ENCODE data around the gene CNOT1. TPM values are rescaled to one million over a fixed set of nuclear protein-coding genes. Genes with fewer than 3 reads are reported as not detected.

The CNOT1 gene
- total RNA-seq, 1 experiment from 2014 or later: 328 TPM

DNA sequence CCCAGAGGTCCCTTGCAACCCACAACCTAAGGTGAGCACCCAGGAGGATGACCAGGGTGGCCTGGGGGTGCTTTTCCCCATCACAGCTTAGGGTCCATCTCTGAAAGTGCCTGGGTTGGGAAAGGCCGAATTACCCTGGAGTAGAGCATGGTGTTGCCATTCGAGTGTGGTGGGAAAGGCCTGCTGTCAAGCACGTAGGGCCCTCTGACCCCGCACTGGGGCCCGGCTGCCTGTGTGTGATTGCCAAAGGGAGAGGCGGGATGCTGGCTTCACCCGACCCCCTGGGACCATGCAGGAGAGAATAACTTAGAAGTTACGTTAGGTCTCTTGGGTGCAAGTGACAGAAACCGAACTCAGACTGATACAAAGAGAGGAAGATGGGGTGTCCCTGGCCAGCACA lies 157.4 kb downstream of the CNOT1 start:
- Histone ChIP-seq H2BK12ac (ENCODE audit: insufficient read length, low read depth, low read length) (no peak overlapping the region), H3K4me2 (ENCODE audit: insufficient read depth, insufficient read length, low read length) (no peak overlapping the region), H2BK20ac (ENCODE audit: low read depth, low read length, poor library complexity, severe bottlenecking) (no peak overlapping the region), H3K23ac (ENCODE audit: insufficient read length, low read depth, low read length) (no peak overlapping the region), H3K79me2 (ENCODE audit: insufficient read depth, low read length) (no peaks in the 10 kb centered on the region), H3T11ph (ENCODE audit: low read length) (no peak overlapping the region), H3K4me1 (ENCODE audit: insufficient read depth, low read length) (no peaks in the 10 kb centered on the region), H3K18ac (ENCODE audit: insufficient read length, low read depth, low read length) (no peak overlapping the region), H3K9ac (ENCODE audit: extremely low read depth, insufficient read length, low read length) (no peak overlapping the region), H3K9me3 (ENCODE audit: control insufficient read depth, low read depth, low read length) (no peaks in the 10 kb centered on the region), H3K79me1 (ENCODE audit: insufficient read depth, low read depth, low read length, poor library complexity, severe bottlenecking) (no peaks in the 10 kb centered on the region), H2BK5ac (ENCODE audit: insufficient read length, low read length) (no peak overlapping the region), H4K5ac (ENCODE audit: insufficient read length, low read depth, low read length) (no peak overlapping the region), H2AK5ac (ENCODE audit: insufficient read length, low read length) (no peak overlapping the region), H4K91ac (ENCODE audit: insufficient read length, low read depth, low read length) (no peak overlapping the region), H2BK120ac (ENCODE audit: low read depth, low read length, poor library complexity, severe bottlenecking) (no peak overlapping the region), H3K56ac (ENCODE audit: insufficient read length, low read depth, low read length) (no peak overlapping the region), H3K27me3 (ENCODE audit: insufficient read depth, low read length) (no peaks in the 10 kb centered on the region; the same call in 1 of the 2 replicates), H3K14ac (ENCODE audit: insufficient read depth, low read length) (no peak overlapping the region), H3K27ac (ENCODE audit: insufficient read length, low read depth, low read length) (no peak overlapping the region), H4K8ac (replicated peaks; ENCODE audit: insufficient read length, low read depth, low read length) (no peak overlapping the region), H3K4ac (ENCODE audit: low read depth, low read length) (no peak overlapping the region), H3K23me2 (ENCODE audit: insufficient read length, low read depth, low read length, poor library complexity, severe bottlenecking) (no peaks in the 10 kb centered on the region), H2AFZ (ENCODE audit: low read length) (no peak overlapping the region), H2BK15ac (ENCODE audit: low read depth, low read length) (no peak overlapping the region), H4K20me1 (ENCODE audit: control insufficient read depth, insufficient read depth, insufficient read length) (no peaks in the 10 kb centered on the region)
- Mint-ChIP-seq H3K9me3 (peaks cover 0 to 3% of the 10 kb centered on the region in 2 experiments; a peak in 1 of 5 replicates), H3K27ac (0 out of 7 replicates have a peak overlapping the region, but pooled peaks of 1 of the 3 experiments have one; percentile 35), H3K36me3 (ENCODE audit: insufficient read depth in 1 of 3, low read depth in 3 of 3) (peaks cover 0 to 6% (median 0%) of the 10 kb centered on the region in 3 experiments; a peak in 1 of 7 replicates), H3K27me3 (ENCODE audit: low read depth) (peaks cover 33% of the 10 kb centered on the region), H3K4me1 (peaks cover 11 to 37% of the 10 kb centered on the region in 2 experiments), H3K4me3 (no peak overlapping the region)
- TF ChIP-seq, protein P1, sequence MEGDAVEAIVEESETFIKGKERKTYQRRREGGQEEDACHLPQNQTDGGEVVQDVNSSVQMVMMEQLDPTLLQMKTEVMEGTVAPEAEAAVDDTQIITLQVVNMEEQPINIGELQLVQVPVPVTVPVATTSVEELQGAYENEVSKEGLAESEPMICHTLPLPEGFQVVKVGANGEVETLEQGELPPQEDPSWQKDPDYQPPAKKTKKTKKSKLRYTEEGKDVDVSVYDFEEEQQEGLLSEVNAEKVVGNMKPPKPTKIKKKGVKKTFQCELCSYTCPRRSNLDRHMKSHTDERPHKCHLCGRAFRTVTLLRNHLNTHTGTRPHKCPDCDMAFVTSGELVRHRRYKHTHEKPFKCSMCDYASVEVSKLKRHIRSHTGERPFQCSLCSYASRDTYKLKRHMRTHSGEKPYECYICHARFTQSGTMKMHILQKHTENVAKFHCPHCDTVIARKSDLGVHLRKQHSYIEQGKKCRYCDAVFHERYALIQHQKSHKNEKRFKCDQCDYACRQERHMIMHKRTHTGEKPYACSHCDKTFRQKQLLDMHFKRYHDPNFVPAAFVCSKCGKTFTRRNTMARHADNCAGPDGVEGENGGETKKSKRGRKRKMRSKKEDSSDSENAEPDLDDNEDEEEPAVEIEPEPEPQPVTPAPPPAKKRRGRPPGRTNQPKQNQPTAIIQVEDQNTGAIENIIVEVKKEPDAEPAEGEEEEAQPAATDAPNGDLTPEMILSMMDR (conservative IDR thresholded peaks at IDR 0.05): no peak
- no CpG with 5 or more reads among the region's 9 CpGs for WGBS (ENCODE audit: extremely low coverage, insufficient read length, low lambda C conversion rate)
- DNase-seq: no peak

All from H9 (cell line).